ENCODE results near the gene ZNF530.

The ZNF530 gene

DNA sequence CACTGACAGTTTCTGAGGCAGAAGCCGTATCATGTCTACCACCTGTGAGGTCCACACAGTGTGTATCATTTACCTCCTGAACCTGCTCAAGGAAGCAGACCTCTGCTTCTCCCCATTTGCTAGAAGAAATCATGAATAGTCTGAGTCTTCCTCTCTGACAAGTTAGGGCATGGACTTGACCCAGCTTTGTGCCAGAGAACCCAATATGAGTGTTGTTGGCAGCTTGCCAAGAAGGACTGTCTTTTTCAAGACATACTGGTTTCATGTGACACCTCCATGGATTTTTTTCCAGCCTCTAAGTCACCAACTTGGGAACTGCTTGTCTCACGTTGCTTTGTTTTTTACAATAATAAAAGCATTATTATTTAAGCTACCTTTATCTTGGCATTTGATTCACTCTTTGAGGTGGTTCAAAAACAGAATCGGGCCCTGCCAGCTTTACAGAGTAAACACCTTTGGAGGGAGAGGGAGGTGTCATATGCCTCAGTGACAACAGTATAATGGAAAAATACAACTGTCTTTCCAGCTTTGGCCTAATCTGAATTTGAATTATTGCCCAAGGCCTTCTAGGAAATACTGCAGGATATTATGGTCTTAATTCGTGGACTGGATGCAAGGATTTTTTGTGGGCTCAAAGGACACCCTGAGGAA lies 42.8 kb downstream of the ZNF530 start:
- peaks cover 50% of the 10 kb centered on the region for H3K9me3 ChIP-seq (ENCODE audit: control insufficient read depth, low read length)
- no peak overlapping the region for H3K27ac ChIP-seq (ENCODE audit: insufficient read depth, low read length, poor library complexity, severe bottlenecking)
- H3K4me1 ChIP-seq (ENCODE audit: control insufficient read depth, insufficient read depth, low read length, poor library complexity, severe bottlenecking): no peaks in the 10 kb centered on the region
- peaks cover 53% of the 10 kb centered on the region for H3K36me3 ChIP-seq (ENCODE audit: control insufficient read depth, insufficient read depth, low read length)
- H3K4me3 ChIP-seq (ENCODE audit: insufficient read depth, low read depth, low read length, poor library complexity, severe bottlenecking): no peak overlapping the region
- no peak for DNase-seq
- no peaks in the 10 kb centered on the region for H3K27me3 ChIP-seq (replicated peaks; ENCODE audit: control insufficient read depth, insufficient read depth, low read length, poor library complexity, severe bottlenecking)

DNA sequence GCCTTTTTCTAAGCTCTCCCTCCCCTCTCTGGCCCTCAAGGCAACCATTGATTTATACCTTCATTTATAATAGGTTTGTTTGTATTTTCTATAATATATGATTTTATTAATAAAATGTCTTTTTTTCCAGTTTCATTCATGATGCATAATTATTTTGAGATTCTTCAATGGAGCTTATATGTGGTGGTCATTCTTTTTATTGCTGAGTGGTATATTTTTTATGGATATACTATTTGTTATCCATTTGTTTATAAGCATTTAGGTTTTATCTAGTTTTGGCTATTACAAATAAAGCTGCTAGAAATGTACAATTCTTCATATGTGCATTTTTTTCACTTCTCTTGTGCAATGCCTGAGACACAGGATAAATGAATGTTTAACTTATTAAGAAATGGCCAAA lies 44.0 kb downstream of the ZNF530 start:
- no peaks in the 10 kb centered on the region for H3K27me3 ChIP-seq (replicated peaks; ENCODE audit: control insufficient read depth, insufficient read depth, low read length, poor library complexity, severe bottlenecking)
- no peak overlapping the region for H3K4me3 ChIP-seq (ENCODE audit: insufficient read depth, low read depth, low read length, poor library complexity, severe bottlenecking)
- peaks cover 46% of the 10 kb centered on the region for H3K9me3 ChIP-seq (ENCODE audit: control insufficient read depth, low read length)
- peaks cover 41% of the 10 kb centered on the region for H3K36me3 ChIP-seq (ENCODE audit: control insufficient read depth, insufficient read depth, low read length)
- no peaks in the 10 kb centered on the region for H3K4me1 ChIP-seq (ENCODE audit: control insufficient read depth, insufficient read depth, low read length, poor library complexity, severe bottlenecking)
- no peak overlapping the region for H3K27ac ChIP-seq (ENCODE audit: insufficient read depth, low read length, poor library complexity, severe bottlenecking)
- no peak for DNase-seq

DNA sequence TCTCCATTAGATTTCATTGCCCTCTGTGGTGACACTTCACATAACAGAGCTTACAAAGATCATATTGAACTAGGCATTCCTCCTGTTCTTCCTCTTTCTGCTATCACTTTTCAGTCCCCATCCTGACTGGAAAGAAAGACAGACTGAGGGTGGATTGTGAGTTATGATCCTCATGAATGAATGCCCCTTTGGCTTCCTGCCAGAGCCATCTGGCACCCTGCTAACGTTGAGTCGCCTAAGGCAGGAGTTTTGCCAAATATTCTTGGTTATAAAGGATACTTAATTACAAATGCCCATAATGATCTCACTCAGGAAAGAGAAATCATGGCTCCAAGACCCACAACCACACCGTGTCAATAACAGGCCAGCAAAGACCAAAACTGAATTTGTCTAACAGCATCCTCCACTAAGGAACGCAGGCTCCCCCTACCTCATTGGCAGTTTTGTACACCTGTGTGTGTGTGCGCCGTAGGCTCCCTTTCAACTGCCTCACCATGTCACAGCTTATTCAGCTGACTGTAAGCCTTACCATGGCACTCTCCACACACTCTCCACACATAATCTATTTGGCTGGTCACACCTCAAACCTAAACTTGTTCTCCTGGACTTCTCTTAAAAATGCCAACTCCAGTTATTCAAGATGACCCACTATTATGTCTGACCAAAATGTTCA lies 48.8 kb downstream of the ZNF530 start:
- Histone ChIP-seq H3K27ac (ENCODE audit: insufficient read depth, low read length, poor library complexity, severe bottlenecking) (no peak overlapping the region), H3K27me3 (replicated peaks; ENCODE audit: control insufficient read depth, insufficient read depth, low read length, poor library complexity, severe bottlenecking) (no peaks in the 10 kb centered on the region), H3K36me3 (ENCODE audit: control insufficient read depth, insufficient read depth, low read length) (no peaks in the 10 kb centered on the region), H3K4me1 (ENCODE audit: control insufficient read depth, insufficient read depth, low read length, poor library complexity, severe bottlenecking) (no peaks in the 10 kb centered on the region), H3K9me3 (ENCODE audit: control insufficient read depth, low read length) (peaks cover 14% of the 10 kb centered on the region), H3K4me3 (ENCODE audit: insufficient read depth, low read depth, low read length, poor library complexity, severe bottlenecking) (no peak overlapping the region)
- DNase-seq: no peak

DNA sequence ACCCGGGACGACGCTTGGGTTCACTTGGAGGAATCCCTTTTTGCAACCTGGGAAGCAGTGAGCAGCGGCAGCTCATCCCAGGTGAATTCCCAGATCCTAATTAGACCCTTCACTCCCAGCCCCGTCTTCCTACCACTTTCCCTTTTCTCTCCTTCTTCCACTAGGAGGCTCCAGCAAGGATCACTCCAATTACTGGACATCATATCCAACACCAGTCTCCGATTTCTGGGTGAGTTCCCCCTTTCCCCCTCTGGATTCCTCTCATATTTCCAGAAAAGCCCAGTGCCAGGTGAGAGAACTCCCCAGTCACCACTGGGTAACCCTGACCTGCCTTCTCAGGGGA lies 51.9 kb downstream of the ZNF530 start:
- Histone ChIP-seq H3K27ac (ENCODE audit: insufficient read depth, low read length, poor library complexity, severe bottlenecking) (no peak overlapping the region), H3K9me3 (ENCODE audit: control insufficient read depth, low read length) (peaks cover 2% of the 10 kb centered on the region), H3K36me3 (ENCODE audit: control insufficient read depth, insufficient read depth, low read length) (no peaks in the 10 kb centered on the region), H3K4me1 (ENCODE audit: control insufficient read depth, insufficient read depth, low read length, poor library complexity, severe bottlenecking) (no peaks in the 10 kb centered on the region), H3K4me3 (ENCODE audit: insufficient read depth, low read depth, low read length, poor library complexity, severe bottlenecking) (no peak overlapping the region), H3K27me3 (replicated peaks; ENCODE audit: control insufficient read depth, insufficient read depth, low read length, poor library complexity, severe bottlenecking) (no peaks in the 10 kb centered on the region)
- no peak for DNase-seq

DNA sequence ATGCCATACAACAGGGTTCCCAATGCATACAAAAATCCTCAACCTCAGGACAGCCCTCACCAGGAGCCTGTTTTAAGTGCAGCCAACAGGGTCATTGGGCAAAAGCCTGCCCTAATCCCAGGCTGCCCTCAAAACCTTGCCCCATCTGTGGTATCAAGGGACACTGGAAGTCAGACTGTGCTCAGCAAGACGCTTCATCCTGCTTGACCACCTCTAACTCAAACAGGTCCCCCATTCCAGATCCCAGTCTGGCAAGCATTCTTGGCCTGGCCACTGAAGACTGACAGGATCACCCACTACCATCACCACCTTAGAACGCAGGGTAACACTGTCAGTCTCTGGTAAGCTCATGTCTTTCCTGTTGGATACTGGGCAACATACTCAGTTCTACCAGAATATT lies 54.0 kb downstream of the ZNF530 start:
- Histone ChIP-seq H3K4me1 (ENCODE audit: control insufficient read depth, insufficient read depth, low read length, poor library complexity, severe bottlenecking) (no peaks in the 10 kb centered on the region), H3K4me3 (ENCODE audit: insufficient read depth, low read depth, low read length, poor library complexity, severe bottlenecking) (no peak overlapping the region), H3K27ac (ENCODE audit: insufficient read depth, low read length, poor library complexity, severe bottlenecking) (no peak overlapping the region), H3K9me3 (ENCODE audit: control insufficient read depth, low read length) (no peaks in the 10 kb centered on the region), H3K27me3 (replicated peaks; ENCODE audit: control insufficient read depth, insufficient read depth, low read length, poor library complexity, severe bottlenecking) (no peaks in the 10 kb centered on the region), H3K36me3 (ENCODE audit: control insufficient read depth, insufficient read depth, low read length) (no peaks in the 10 kb centered on the region)
- DNase-seq: no peak

DNA sequence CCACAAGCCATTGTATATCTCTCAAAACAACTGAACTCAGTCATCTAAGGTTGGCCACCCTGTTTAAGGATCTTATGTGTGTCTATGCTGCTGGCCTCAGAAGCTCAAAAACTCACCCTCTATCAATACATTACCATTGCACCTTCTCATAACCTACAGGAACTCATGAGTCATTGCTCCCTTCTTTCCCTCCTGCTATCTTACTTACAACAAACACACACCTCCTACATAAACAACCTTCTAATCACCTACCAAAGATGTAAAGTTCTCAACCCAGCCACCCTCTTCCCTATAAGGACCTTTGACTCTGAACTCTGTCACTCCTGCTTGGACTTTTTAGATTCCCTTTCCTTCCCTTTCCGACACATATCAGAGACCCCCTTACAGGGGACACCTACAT lies 55.8 kb downstream of the ZNF530 start:
- Histone ChIP-seq H3K36me3 (ENCODE audit: control insufficient read depth, insufficient read depth, low read length) (no peaks in the 10 kb centered on the region), H3K27me3 (replicated peaks; ENCODE audit: control insufficient read depth, insufficient read depth, low read length, poor library complexity, severe bottlenecking) (no peaks in the 10 kb centered on the region), H3K27ac (ENCODE audit: insufficient read depth, low read length, poor library complexity, severe bottlenecking) (no peak overlapping the region), H3K4me3 (ENCODE audit: insufficient read depth, low read depth, low read length, poor library complexity, severe bottlenecking) (no peak overlapping the region), H3K9me3 (ENCODE audit: control insufficient read depth, low read length) (no peaks in the 10 kb centered on the region), H3K4me1 (ENCODE audit: control insufficient read depth, insufficient read depth, low read length, poor library complexity, severe bottlenecking) (no peaks in the 10 kb centered on the region)
- no peak for DNase-seq

DNA sequence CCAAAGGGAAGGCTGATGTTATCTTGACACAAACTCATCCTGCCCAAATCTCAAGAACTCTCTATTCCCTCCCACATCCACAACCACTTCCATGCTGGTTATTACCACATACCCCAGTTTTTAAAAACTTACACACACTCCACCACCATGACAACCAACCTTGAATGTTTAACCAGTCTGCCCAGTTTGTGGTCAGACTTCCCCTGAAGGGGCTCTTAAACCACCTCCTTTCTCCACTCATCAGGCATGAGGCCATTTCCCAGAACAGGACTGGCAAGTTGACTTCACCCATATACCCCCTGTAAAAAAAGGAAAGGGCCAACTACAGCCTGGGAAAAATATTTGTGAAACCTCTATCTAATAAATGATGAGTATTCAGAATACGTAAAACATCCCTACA lies 56.7 kb downstream of the ZNF530 start:
- Histone ChIP-seq H3K4me3 (ENCODE audit: insufficient read depth, low read depth, low read length, poor library complexity, severe bottlenecking) (no peak overlapping the region), H3K36me3 (ENCODE audit: control insufficient read depth, insufficient read depth, low read length) (no peaks in the 10 kb centered on the region), H3K4me1 (ENCODE audit: control insufficient read depth, insufficient read depth, low read length, poor library complexity, severe bottlenecking) (no peaks in the 10 kb centered on the region), H3K27me3 (replicated peaks; ENCODE audit: control insufficient read depth, insufficient read depth, low read length, poor library complexity, severe bottlenecking) (no peaks in the 10 kb centered on the region), H3K27ac (ENCODE audit: insufficient read depth, low read length, poor library complexity, severe bottlenecking) (no peak overlapping the region), H3K9me3 (ENCODE audit: control insufficient read depth, low read length) (no peaks in the 10 kb centered on the region)
- no peak for DNase-seq
